Measurements from ENCODE around the gene ZNF281. TPM values are rescaled to one million over a fixed set of nuclear protein-coding genes. Genes with fewer than 3 reads are reported as not detected.

The ZNF281 gene
- polyA plus RNA-seq, 1 donor (not counting 4 experiments of a cell fraction or from before 2014, with no cell fraction given): 14.7 TPM

GRCh38 chr1:200442537-200443156 lies 32.8 kb upstream of the ZNF281 start:
- dilution Hi-C loops (cut with MboI; ENCODE audit: extremely low pct_ligation_motif_present, low sequenced_read_pairs): no loop called here
- Histone ChIP-seq H3K9ac (ENCODE audit: control insufficient read depth, extremely low read depth, insufficient read depth, low read length) (no peak overlapping the region), H3K36me3 (ENCODE audit: control insufficient read depth in 2 of 2, extremely low read depth in 1 of 2, insufficient read depth in 2 of 2, low read length in 2 of 2) (no peaks in the 10 kb centered on the region), H3K9me1 (ENCODE audit: control insufficient read depth, extremely low read depth, insufficient read depth, low read length) (no peaks in the 10 kb centered on the region), H3K4me1 (ENCODE audit: control insufficient read depth, extremely low read depth, insufficient read depth, low read length) (peaks cover 20% of the 10 kb centered on the region), H3K27me3 (ENCODE audit: control insufficient read depth, extremely low read depth, insufficient read depth, low read length) (no peaks in the 10 kb centered on the region), H3K79me2 (ENCODE audit: control insufficient read depth, insufficient read depth, low read length) (no peaks in the 10 kb centered on the region), H3K4me2 (ENCODE audit: control insufficient read depth, extremely low read depth, insufficient read depth, low read depth, low read length) (no peak overlapping the region), H3K4me3 (ENCODE audit: control insufficient read depth in 2 of 3, extremely low read depth in 1 of 3, insufficient read depth in 2 of 3, low read depth in 1 of 3, low read length in 3 of 3) (no peak overlapping the region), H2AFZ (ENCODE audit: control insufficient read depth, low read length) (no peak overlapping the region), H4K20me1 (ENCODE audit: control insufficient read depth, extremely low read depth, insufficient read depth, low read length) (no peaks in the 10 kb centered on the region), H3K27ac (ENCODE audit: control insufficient read depth, insufficient read depth, low read length) (no peak overlapping the region), H3K9me3 (ENCODE audit: control insufficient read depth, low read depth, low read length) (no peaks in the 10 kb centered on the region)
- no peak for DNase-seq (ENCODE audit: low read depth, low spot score)
- TF ChIP-seq CTCF (optimal IDR thresholded peaks at IDR 0.05 in 1 of 3, IDR thresholded peaks at IDR 0.05 in 1 of 3, conservative IDR thresholded peaks at IDR 0.05 in 1 of 3; ENCODE audit: extremely low read depth in 1 of 3, insufficient read depth in 2 of 3, low read length in 3 of 3) (no peak), EZH2 (IDR thresholded peaks at IDR 0.05; ENCODE audit: low read length) (no peak)
- FAIRE-seq: no peak

GRCh38 chr1:200442023-200442422 lies 32.2 kb upstream of the ZNF281 start:
- H3K9me1 ChIP-seq (ENCODE audit: control insufficient read depth, extremely low read depth, insufficient read depth, low read length): no peaks in the 10 kb centered on the region
- H2AFZ ChIP-seq (ENCODE audit: control insufficient read depth, low read length): no peak overlapping the region
- H3K9ac ChIP-seq (ENCODE audit: control insufficient read depth, extremely low read depth, insufficient read depth, low read length): no peak overlapping the region
- no peaks in the 10 kb centered on the region for H3K79me2 ChIP-seq (ENCODE audit: control insufficient read depth, insufficient read depth, low read length)
- FAIRE-seq (peak; percentile 60), DNase-seq (ENCODE audit: low read depth, low spot score) (no peak)
- no peaks in the 10 kb centered on the region for H3K36me3 ChIP-seq (ENCODE audit: control insufficient read depth in 2 of 2, extremely low read depth in 1 of 2, insufficient read depth in 2 of 2, low read length in 2 of 2)
- H3K4me3 ChIP-seq (ENCODE audit: control insufficient read depth in 2 of 3, extremely low read depth in 1 of 3, insufficient read depth in 2 of 3, low read depth in 1 of 3, low read length in 3 of 3): no peak overlapping the region
- TF ChIP-seq CTCF (optimal IDR thresholded peaks at IDR 0.05 in 1 of 3, IDR thresholded peaks at IDR 0.05 in 1 of 3, conservative IDR thresholded peaks at IDR 0.05 in 1 of 3; ENCODE audit: extremely low read depth in 1 of 3, insufficient read depth in 2 of 3, low read length in 3 of 3) (no peak), EZH2 (IDR thresholded peaks at IDR 0.05; ENCODE audit: low read length) (no peak)
- no peak overlapping the region for H3K4me2 ChIP-seq (ENCODE audit: control insufficient read depth, extremely low read depth, insufficient read depth, low read depth, low read length)
- H3K9me3 ChIP-seq (ENCODE audit: control insufficient read depth, low read depth, low read length): no peaks in the 10 kb centered on the region
- no peak overlapping the region for H3K27ac ChIP-seq (ENCODE audit: control insufficient read depth, insufficient read depth, low read length)
- no peaks in the 10 kb centered on the region for H3K27me3 ChIP-seq (ENCODE audit: control insufficient read depth, extremely low read depth, insufficient read depth, low read length)
- peaks cover 22% of the 10 kb centered on the region for H3K4me1 ChIP-seq (ENCODE audit: control insufficient read depth, extremely low read depth, insufficient read depth, low read length)
- no peaks in the 10 kb centered on the region for H4K20me1 ChIP-seq (ENCODE audit: control insufficient read depth, extremely low read depth, insufficient read depth, low read length)
- dilution Hi-C loops (cut with MboI; ENCODE audit: extremely low pct_ligation_motif_present, low sequenced_read_pairs): no loop called here
